ENCODE results near the gene POLD4. TPM values are rescaled to one million over a fixed set of nuclear protein-coding genes. Genes with fewer than 3 reads are reported as not detected.

Gene POLD4
- total and polyA plus RNA-seq, 12 donors = 30.4 to 214 (median 43.5) TPM

DNA sequence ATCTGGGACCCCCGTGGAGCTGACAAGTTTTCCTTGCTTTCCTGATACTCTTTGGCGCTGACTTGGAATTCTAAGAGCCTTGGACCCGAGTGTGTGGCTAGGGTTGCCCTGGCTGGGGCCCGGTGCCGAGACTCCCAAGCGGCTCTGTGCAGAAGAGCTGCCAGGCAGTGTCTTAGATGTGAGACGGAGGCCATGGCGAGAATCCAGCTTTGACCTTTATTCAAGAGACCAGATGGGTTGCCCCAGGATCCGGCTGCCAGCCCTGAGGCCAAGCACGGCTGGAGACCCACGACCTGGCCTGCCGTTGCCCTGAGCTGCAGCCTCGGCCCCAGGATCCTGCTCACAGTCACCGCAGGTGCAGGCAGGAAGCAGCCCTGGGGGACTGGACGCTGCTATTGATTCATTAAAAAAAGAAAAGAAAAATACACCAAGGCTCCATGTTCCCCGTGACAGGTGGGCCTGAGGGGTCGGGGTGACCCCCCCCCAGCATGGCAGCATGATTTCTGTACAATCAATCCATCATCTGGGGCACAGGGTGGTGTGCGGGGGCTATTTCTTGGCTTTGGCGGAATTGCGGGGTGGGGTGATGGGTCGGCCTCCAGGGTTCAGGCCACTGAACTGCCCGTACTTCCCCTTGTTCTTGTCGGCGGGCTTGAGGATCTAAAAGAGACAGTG is 44.8 kb upstream of the POLD4 start:
- DNase-seq (no peak), ATAC-seq (no peak)
- H3K27ac ChIP-seq = peak overlapping the region in 1 of 10 donors; percentile 31
- no peaks in the 10 kb centered on the region for H3K9me3 ChIP-seq
- peaks cover 0 to 65% (median 26%) of the 10 kb centered on the region in 9 donors for H3K36me3 ChIP-seq
- TF ChIP-seq CTCF (IDR thresholded peaks at IDR 0.05) = no peak
- intact Hi-C loops (cut with DNase I) = loop anchor here in 2 of 10 donors (2.0 to 10.0 kb wide), 2 partner anchors 107 to 109 kb away; partner anchors contain the start of genes CDK2AP2 (in 1 of the 2) and PITPNM1 (in 1 of the 2)
- H3K4me3 ChIP-seq = no peak overlapping the region
- H3K4me1 ChIP-seq = peaks cover 0 to 59% (median 44%) of the 10 kb centered on the region in 9 donors
- H3K27me3 ChIP-seq = no peaks in the 10 kb centered on the region
- 77 to 78% methylated on average over 24 of the region's 24 CpGs for WGBS, 2 donors

GRCh38 chr11:67397536-67397935 is 44.2 kb upstream of the POLD4 start:
- peaks cover 0 to 65% (median 26%) of the 10 kb centered on the region in 9 donors for H3K36me3 ChIP-seq
- ATAC-seq = no peak

DNA sequence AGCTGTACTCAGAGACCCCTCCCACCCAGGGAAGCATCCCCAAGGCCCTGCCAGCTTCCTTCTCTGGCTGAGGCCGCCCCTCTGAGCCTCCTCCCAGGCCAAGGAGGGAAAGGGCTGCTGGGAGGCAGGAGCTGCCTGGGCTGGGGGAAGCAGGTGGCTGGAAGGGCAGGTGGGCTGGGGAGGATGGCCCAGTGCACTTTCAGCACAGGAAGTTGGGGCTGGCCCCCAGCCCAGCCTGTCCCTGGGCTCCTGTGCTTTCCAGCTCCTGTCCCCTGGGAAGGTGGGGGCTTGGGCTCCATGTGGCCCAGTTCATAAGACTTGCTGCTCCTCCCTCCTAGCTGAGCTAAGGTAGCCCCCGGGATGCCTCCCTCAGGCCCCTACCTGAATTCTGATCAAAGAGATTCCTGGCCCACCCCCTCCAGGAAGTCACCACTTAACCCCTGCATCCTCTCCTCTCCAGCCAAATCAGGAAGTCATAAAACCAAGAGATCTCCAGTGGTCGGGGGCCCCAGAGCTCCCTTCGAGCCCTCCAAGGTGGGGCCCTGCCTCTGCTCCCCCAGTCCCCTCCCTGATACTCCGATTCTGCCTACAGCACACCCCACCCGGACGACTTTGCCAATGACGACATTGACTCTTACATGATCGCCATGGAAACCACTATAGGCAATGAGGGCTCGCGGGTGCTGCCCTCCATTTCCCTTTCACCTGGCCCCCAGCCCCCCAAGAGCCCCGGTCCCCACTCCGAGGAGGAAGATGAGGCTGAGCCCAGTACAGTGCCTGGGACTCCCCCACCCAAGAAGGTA is 43.4 kb upstream of the POLD4 start:
- H3K27ac ChIP-seq = peak overlapping the region in 4 of 10 donors; percentile 1 to 56 (median 22)
- H3K4me1 ChIP-seq = peaks cover 4 to 57% (median 44%) of the 10 kb centered on the region in 9 donors
- H3K36me3 ChIP-seq = peaks cover 0 to 65% (median 26%) of the 10 kb centered on the region in 9 donors
- no peaks in the 10 kb centered on the region for H3K27me3 ChIP-seq
- intact Hi-C loops (cut with DNase I) = loop anchor here in 2 of 10 donors (2.0 to 10.0 kb wide), 2 partner anchors 108 to 110 kb away; partner anchors contain the start of genes CDK2AP2 (in 1 of the 2) and PITPNM1 (in 1 of the 2)
- ATAC-seq = no peak
- WGBS, 2 donors = 54 to 56% methylated on average over 13 of the region's 13 CpGs
- H3K9me3 ChIP-seq = no peaks in the 10 kb centered on the region
- no peak for TF ChIP-seq CTCF (IDR thresholded peaks at IDR 0.05)
- no peak overlapping the region for H3K4me3 ChIP-seq
- DNase-seq = no peak

More at GRCh38 chr11:67397536-67397935, 44.2 kb upstream of the POLD4 start:
- no peak overlapping the region for H3K4me3 ChIP-seq
- DNase-seq = no peak
- no peak for TF ChIP-seq CTCF (IDR thresholded peaks at IDR 0.05)
- H3K4me1 ChIP-seq = peaks cover 2 to 59% (median 45%) of the 10 kb centered on the region in 9 donors
- WGBS, 2 donors = 42 to 66% methylated on average over 6 of the region's 6 CpGs
- H3K9me3 ChIP-seq = no peaks in the 10 kb centered on the region
- peak overlapping the region in 2 of 10 donors; percentile 24 to 56 for H3K27ac ChIP-seq
- H3K27me3 ChIP-seq = no peaks in the 10 kb centered on the region
- intact Hi-C loops (cut with DNase I) = loop anchor here in 2 of 10 donors (2.0 to 10.0 kb wide), 2 partner anchors 107 to 109 kb away; partner anchors contain the start of genes CDK2AP2 (in 1 of the 2) and PITPNM1 (in 1 of the 2)

GRCh38 chr11:67396259-67396581 is 42.9 kb upstream of the POLD4 start:
- H3K27ac ChIP-seq = peak overlapping the region in 1 of 10 donors; percentile 21
- intact Hi-C loops (cut with DNase I) = loop anchor here in 2 of 10 donors (2.0 to 10.0 kb wide), 2 partner anchors 109 to 111 kb away; partner anchors contain the start of genes CDK2AP2 (in 1 of the 2) and PITPNM1 (in 1 of the 2)
- H3K9me3 ChIP-seq = no peaks in the 10 kb centered on the region
- TF ChIP-seq CTCF (IDR thresholded peaks at IDR 0.05) = no peak
- ATAC-seq (no peak), DNase-seq (no peak)
- 93% methylated on average over 7 of the region's 7 CpGs for WGBS, 2 donors
- no peaks in the 10 kb centered on the region for H3K27me3 ChIP-seq
- H3K4me3 ChIP-seq = no peak overlapping the region
- H3K4me1 ChIP-seq = peaks cover 4 to 57% (median 46%) of the 10 kb centered on the region in 9 donors
- H3K36me3 ChIP-seq = peaks cover 0 to 65% (median 26%) of the 10 kb centered on the region in 9 donors
